Activated gamma-delta T cell treated with anti-CD3 and anti-CD28 coated beads, Interleukin-2, amount 50 U/mL, for 16 hours (primary cell): ENCODE data around the gene CSF3R.
A peak's percentile ranks its signal among the peaks of the same experiment; 100 is the strongest.
"Not testable (repeated sequence)": the region's sequence is repeated elsewhere in the genome, so short reads cannot be mapped to it uniquely, and the experiment has no call there.

ENCODE experiments used
- DNase-seq: peaks from one replicate; pipeline ENCODE4 v3.0.0-alpha.2; 2020; ENCODE audit warnings: low read depth

The CSF3R gene

DNA sequence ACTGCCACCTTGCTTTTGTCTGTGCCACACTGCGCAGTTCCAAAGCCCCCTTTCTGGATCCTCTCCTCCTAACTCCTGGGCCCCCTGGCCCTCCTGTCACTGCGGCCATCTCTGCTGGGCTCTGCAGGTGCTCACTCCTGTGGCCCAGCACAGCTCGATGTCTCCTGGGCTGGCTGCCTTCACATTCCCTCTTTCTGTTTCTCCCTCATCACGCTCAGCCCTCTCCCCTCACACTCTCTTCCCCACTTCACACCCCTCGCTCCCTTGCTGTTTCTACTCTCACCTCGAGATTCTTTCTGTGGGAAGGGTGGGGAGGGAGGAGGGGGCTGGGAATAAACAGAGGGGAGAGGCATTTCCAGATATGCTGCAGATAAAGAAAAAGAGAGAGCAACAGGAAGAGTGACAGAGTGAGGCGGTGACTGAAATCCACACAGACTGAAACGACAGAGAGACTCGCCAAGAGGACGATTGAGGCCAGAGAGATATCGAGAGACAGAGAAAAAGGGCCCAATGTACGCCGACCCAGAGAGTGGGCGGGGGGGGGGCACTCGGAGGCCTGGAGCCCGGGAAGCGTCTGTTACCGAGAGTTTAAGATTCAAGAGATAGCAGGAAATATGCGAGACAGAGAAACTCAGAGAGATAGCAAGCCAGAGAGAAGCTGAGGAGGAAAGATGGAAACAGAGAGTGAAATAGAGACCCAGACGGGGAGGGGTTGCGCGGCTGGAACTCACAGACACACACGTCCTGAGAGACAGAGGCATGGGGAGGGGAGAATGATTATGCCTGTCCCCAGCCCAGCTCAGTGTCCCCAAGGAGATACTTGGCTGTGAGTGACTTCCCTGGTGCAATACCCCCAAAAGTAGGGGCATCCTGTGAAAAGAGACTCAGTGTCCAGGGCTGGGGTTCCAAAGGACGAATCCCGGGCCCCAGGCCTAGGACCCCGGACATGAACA, 666 bp downstream of the CSF3R start:
- DNase-seq, result no peak

DNA sequence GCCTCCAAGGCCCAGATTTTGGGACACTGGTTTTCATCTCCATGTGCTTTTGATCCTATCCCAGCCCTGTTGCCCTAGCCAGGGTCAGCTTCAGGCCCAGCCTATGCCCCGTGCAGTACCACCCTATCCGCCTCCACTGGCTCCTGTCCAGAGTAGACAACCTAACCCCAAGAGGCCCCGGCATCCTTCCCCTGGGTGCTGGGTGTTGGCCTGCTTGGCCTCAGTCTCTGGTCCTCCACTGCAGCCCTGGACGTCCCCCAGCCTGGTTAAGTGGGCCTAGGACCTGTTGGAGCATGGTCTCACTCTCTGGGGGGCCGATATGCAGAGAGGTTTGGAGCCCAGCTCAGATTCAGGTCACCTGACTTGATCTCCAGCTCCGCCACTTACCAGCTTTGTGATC, 1.6 kb downstream of the CSF3R start:
- no peak for DNase-seq

DNA sequence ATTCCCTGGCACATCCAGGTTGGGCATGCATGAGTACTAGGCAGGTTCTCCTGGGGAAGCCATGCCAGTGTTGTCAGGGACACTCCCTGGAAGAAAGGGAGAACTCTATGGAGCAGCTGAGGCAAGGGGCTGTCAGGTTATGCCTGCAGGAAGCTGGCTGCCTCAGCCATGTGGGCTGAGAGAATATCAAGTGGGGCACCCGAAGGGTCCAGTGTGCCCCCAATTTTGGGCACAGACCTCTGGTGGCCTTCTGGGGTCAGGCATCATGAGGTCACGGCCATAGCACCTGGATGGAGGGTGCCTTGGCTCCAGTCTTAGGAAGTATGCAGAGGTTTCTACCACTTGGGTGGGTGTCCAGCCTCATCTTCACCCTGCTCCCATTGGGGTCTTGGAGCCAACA, 2.6 kb downstream of the CSF3R start:
- DNase-seq, result no peak

DNA sequence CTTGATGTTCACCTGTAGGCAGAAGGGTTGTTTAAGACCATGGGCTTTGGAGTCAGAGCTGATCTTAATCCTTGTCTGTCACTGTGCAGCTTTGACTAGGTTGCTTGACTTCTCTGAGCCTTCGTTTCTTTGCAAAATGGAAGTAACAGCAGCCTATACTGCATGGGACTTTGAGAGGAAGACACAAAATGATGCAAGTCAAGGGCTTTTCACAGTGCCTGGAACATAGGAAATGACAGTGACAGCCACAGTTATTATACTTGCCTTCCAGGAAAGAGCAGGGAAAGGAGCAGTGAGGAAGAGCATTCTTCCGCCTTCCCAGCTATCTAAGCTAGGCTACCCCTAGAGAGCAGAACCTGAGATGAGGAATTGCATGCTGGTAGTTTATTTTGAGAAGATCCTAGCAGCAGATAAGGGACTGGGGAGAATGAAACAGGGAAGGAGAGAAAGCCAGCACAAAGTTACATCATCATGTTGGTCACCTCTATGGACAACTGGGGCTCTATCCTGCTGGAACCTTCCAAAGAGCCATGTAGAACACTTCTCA, 3.1 kb downstream of the CSF3R start:
- no peak for DNase-seq

DNA sequence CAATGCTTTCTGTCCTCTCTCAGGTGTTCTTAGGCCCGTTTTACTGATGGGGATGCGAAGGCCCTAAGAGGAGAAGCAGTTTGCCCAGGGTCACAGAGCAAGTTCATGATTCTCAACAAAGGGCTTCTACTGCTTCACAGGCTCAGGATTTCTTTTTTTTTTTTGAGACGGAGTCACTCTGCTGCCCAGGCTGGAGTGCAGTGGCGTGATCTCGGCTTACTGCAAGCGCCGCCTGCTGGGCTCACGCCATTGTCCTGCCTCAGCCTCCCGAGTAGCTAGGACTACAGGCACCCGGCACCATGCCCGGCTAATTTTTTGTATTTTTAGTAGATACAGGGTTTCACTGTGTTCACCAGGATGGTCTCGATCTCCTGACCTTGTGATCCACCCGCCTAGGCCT, 5.1 kb downstream of the CSF3R start:
- not testable (repeated sequence) for DNase-seq

DNA sequence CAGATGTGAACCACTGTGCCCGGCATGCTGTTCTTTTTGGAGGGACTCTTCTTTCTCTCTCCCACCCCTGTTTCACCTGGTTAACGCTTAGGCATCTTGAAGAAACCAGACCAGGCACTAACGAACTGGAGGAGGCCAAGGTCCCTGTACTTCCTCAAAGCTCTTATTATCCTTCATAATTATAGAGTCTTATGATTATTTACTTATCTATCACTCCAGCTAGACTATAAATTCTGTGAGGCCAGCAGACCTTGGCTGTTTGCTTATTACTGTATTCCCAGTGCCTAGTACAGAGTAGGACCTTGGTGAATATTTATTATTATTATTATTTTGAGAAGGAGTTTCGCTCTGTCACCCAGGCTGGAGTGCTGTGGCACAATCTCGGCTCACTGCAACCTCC, 5.8 kb downstream of the CSF3R start:
- DNase-seq, result no peak

DNA sequence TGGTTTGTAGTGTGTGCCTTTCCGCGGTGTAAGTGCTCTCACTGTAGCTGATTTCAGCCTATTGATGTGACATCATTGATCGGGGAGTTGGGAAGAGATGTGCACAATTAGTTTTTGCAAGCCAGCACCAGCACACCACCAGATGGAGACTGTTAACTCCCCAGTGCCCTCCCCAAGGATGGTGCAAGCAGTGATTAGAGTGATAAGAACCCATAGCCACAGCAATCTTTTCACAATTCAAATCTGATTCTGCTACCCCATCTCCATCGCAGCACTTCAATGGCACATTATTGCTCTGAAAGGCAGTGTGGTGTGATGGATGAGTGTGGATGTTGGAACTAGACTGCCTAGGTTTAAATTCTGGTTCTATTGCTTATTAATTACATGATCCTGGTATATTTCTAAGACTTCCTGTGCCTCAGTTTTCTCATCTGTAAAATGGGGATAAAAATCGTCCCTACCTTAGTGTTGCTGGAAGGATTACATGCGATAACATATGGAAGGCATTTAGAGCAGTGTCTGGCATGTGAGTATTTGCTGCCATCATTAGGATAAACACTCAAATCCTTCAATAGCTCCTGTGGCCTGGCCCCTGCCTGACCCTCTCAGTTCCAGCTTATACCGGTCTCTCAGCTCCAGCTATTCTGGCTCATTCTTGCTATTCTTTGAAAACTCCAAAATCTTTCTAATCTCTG, 6.7 kb downstream of the CSF3R start:
- DNase-seq, result no peak

DNA sequence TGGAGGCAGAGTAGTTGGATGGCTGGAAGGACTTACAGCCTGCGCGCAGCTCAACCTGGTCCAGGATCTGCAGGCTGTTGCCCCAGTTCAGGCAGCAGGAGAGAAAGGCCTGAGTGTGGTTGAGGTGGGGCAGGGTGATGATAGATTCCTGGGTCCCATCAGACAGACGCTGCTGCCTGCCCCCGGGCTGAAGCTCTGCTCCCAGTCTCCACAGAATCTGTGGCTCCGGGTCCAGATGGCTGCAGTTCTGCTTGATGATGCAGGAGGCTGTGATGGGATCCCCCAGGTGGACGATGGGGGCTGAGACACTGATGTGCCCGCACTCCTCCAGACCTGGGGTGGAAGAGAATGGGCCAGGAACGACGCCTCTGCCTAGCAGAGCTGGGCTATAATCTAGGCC, 7.4 kb downstream of the CSF3R start:
- DNase-seq, result no peak

DNA sequence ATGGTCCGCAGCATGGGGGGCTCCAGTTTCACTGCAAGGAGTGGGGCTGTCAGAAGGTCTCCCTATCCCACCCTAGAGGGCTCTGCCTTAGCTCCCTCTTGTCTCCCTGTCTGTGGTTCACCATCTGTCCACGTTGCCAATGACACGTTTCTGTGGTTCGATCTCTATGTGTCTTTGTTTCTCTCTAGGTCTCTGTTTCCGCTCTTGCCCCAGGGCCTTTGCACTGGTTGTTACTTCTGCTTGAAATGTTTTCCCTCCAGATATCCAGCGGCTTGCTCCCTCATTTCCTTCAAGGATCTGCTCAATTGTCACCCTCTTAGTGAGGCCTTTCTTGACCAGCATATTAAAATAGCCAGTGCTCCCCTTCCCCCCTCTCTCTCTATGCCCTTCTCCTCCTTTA, 10.1 kb downstream of the CSF3R start:
- DNase-seq, result no peak

DNA sequence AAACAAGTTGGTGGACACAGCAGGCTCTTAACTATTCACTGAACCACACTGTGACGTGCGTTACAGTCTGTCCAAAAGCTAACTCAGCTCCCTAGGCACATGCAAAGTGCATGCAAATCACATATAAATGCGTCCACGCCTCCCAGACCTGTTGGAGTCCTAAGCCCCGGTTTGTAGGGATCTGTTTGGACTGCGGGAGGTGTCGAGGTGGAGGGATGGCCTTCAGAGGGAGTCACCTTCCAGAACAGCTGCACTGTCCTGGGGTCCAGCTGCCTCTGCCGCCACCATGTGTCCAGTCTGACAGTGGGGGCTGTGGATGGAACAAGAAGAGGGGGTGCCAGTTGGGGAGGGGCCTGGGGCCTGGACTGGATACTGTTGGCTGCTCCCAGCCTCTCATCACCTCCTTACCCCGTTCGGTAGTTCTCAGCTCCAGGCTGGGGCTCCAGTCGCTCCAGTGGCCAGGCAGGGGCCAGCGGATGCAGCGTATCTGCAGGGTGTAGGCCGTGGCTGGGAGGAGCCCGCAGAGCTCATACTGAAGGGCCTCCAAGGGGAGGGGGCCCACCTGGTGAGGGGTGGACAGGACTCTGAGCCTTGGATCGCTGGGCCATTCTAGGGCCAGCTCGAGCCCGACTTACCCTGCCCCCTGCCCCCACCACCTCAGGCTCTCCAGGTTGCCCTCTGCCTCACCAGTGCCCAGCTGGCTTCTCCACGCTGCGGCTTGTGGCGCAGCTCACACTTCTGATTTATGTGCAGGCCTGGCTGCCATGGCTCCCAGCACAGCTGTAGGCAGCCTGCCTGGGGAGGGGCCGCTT, 10.7 kb downstream of the CSF3R start:
- DNase-seq, result no peak

DNA sequence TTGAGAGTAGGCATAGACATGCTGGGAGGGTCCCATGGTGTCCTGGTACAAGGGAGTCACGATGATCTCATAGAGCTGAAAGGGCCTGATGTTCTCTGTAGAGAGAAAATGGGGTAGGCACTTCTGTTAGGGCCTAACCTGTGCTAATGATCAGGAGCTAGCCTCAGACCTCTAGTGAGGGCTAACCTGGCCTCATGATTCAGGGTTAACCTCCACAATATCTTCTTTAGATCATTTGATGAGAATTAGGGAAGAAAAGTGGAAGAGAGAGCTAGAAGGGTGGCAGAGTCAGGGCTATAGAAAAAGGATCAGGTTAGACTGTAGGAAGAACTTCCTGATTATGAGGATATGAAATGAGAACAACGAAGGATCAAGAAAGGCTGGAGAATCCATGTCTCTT, 13.6 kb downstream of the CSF3R start:
- DNase-seq, result no peak

DNA sequence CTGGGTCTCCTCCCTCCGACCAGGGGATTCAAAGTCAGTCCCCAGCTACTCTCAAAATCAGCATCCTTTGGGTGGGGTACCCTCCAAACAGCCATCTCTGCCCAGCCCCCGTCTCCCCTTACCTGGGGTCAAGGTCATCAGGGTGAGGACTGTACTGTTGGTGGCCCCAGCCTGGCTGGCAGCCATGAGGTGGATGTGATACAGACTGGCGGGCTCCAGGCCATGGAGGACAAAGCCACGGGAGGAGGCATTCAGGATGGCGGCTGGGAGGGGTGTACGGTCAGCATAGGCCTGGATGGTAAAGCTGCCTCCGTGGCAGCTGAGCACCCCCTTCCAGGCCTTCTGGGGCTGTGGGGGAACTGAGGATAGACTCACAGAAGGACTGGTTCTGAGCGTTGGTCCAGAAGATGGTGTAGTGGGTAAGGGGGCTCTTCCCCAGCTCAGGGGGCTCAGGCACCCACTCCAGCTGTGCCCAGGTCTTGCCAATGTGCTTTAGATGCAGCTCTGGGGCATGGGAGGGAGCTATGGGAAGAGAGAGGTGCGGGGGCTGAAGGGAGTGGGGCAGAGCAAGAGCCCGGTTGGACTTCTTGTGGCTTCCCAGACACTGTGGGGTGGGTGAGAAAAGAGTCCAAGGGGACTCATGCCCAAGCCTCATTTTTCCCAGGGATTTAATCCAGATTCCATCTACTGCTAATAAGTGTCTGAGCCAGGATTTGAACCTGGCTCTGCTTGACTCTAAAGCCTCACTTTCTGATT, 14.8 kb downstream of the CSF3R start:
- DNase-seq, result no peak

DNA sequence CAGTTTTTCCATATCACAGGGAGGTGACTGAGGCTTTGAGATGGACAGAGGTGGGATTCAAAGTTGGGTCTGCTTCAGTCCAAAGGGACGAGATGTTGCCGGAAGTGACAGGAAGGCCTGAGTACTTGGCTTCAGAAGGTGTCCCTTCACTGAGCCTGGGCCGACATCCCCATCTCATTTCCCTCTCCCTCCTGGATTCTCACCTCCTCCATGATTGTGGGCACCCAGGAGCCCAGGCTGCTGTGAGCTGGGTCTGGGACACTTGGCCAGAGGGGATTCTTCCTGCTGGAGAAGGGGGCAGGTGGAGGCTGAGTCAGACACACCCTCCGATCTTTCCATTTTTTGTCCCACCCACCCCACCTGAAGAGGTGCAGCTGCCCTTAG, 15.7 kb downstream of the CSF3R start:
- no peak for DNase-seq

DNA sequence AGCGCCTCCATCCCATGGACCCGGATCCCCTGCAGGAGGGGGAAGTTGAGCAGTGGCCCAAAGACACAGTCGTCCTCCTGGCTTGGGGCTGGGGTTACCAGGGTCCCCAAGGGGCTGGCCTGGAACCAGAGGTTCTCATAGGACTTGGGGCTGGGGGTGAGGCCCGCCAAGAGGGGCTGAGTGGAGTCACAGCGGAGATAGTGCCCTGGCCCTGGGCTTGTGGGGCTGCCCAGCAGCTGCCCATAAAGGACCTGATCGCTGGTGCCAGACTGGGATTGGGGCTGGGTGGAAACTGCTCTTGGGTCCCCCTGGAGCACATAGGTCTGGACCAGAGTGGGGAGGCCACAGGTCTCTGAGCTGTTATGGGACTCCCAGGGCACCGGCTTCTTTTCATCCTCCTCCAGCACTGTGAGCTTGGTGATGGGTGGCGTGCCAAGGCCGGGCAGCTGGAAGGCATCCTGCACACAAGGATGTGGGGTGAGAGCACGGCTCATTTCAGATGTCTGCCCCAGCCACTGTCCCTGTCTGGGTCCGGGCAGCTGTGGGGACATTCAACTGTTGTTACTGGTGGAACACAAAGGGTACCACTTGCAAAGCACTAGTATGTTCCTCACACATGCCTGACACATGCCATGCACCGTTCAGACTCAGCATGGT, 16.2 kb downstream of the CSF3R start:
- DNase-seq, result no peak

DNA sequence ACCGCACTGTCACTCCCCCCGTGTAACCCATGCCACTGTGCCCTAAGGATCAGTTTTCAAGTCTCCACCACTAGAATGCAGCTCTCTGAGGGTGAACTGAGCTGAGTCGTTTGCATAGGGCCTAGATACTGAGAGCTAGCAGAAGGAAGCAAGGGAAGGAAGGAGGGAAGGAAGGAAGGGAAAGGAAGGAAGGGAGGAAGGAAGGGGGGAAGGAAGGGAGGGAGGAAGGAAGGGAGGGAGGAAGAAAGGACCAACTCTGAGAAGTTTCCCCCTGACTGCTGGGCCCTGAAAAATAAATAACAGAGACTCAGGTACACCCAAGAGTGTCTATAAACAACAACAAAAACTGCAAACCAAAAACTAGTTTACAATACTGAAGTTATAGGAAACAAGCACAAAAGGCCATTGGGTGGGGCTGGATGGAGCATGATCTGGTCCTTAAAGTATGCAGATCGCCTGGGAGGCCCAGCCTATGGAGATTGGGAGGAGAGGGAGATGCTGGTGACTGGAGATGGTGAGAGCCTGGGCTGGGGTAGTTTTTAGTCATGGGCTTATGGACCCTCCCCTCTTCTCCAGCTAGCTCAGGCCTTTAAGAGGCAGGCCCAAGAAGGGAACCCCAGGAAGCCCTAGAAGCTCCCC, 16.9 kb downstream of the CSF3R start:
- DNase-seq, result no peak

DNA sequence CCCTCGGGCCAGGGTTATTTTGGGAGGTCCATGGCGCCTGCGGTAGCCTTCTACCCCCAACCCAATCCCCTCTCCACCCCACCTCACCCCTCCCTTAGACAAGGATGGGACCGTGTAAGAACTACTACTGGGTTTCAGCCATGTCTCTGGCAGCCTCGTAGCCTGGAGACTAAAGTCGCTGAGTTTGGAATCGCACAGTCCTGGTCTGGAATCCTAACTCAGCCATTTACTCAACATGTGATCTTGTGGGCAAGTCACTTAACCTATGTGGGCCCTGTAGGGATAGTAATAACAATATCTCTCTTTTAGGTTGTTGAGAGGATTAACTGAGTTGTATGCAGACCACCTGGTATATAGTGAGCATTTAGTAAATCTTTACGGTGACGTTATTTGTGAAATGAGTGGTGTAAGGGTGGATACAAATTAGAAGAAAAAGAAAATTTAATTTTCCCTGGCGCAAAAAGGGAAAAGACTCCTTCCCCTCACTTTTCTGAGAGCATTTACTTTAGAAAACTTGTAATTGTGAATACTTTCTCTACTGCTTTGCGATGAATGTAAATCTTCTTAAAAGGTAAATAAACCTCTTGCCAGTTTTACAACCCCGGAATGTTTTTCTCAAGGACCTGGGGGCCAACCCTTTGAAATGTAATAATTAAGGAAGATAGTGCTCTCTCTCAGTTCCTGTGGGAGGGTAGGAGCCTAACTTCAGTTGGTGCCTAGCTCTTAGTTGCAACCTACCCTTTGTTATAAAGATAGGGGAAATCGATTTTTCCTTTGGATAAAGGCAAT, 17.9 kb downstream of the CSF3R start:
- DNase-seq, result no peak

DNA sequence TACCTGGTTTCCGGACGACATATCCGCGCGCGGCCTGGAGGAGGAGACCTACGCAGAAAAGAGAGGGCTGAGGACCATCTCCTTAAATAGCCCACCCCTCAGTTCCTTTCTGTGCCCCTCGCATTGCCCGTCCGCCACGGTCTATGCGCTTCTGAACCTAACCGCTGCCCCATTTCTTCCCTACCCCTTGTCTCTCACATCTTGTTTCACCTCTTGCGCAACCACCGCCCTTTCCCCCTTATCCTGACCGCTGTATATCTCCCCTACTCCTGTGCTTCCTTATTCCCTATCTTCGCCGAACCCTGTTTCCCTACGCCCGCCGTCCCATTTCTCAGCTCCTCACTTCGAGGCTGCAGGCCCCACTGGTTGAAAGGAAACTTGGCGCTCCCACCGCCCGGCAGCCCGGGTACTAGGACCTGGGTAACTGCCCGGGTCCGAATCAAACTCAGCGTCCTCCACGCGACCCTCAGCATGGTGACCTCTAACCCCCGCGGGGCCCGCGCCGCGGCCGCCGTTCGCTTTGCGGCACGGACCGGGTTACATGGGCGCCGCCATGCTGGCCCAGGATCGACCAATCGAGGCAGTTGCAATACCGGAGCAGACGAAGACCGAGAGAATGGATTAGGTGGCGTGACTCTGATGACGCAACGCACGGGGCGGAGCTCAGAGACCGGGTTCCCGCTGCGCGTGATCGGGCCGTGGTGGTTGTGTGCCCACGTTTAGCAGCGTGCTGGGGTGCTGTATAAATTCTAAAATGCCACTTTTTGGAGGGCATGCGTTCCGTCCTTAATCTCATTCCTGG, 18.7 kb downstream of the CSF3R start, which contains the start of gene MRPS15:
TSS of gene MRPS15 (minus strand) at position 582 of the 802 bp plus-strand sequence. CDS start at position 473, 109 bp downstream.
- DNase-seq, result peak; percentile 90

DNA sequence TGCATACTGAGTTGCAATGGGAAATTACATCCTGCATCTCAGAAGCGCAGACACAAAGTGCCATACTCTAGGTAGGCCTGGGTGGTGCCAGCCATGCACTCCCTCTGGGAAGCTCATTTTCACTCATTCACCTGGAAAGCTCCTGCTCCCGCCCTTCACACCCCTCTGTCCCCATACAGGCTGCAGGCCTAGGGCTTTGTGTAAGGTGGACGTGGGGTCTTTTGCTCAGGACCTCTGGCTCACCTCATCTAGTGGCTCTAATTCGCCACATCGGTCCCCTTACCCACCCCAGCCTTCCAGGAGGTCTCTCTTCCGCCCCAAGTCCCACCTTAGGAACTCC, 19.3 kb downstream of the CSF3R start:
- DNase-seq, result no peak

DNA sequence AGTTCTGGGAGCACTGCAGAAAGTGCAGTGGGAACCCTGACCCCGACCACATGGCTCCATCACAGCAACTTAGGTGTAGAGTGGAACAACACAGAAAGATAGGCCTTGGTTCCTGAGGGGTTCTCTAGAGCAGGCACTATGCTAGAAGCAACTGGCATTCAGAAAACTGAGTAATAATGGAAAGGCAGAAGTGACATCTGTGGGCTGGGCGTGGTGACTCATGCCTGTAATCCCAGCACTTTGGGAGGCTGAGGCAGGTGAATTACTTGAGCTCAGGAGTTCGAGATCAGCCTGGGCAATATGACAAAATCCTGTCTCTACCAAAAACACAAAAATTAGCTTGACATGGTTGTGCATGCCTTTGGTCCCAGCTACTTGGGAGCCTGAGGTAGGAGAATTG, 23.8 kb downstream of the CSF3R start:
- DNase-seq, result no peak
